ENCODE measurements around the gene KLF12. TPM values are rescaled to one million over a fixed set of nuclear protein-coding genes. Genes with fewer than 3 reads are reported as not detected.

The KLF12 gene
- polyA plus RNA-seq, 3 donors = 26.9 to 32.0 (median 27.1) TPM

- no peak for DNase-seq (ENCODE audit: low read depth in 3 of 3, low spot score in 2 of 3)
Observed at GRCh38 chr13:74104661-74105275, 29.4 kb downstream of the KLF12 start.

- no peak for DNase-seq (ENCODE audit: low read depth in 3 of 3, low spot score in 2 of 3)
Observed at GRCh38 chr13:74103970-74104555, 30.1 kb downstream of the KLF12 start.

- DNase-seq (ENCODE audit: low read depth in 3 of 3, low spot score in 2 of 3) = no peak
Observed at GRCh38 chr13:74103196-74103595, 31.0 kb downstream of the KLF12 start.

- DNase-seq (ENCODE audit: low read depth in 3 of 3, low spot score in 2 of 3) = no peak
Observed at GRCh38 chr13:74102691-74103090, 31.5 kb downstream of the KLF12 start.

- DNase-seq (ENCODE audit: low read depth in 3 of 3, low spot score in 2 of 3) = no peak
Observed at GRCh38 chr13:74101436-74101835, 32.8 kb downstream of the KLF12 start.

- no peak for DNase-seq (ENCODE audit: low read depth in 3 of 3, low spot score in 2 of 3)
Observed at GRCh38 chr13:74098077-74098476, 36.1 kb downstream of the KLF12 start.

GRCh38 chr13:74097116-74097515 is 37.1 kb downstream of the KLF12 start:
- DNase-seq (ENCODE audit: low read depth in 3 of 3, low spot score in 2 of 3) = no peak

- DNase-seq (ENCODE audit: low read depth in 3 of 3, low spot score in 2 of 3) = no peak
Observed at GRCh38 chr13:74093691-74094090, 40.5 kb downstream of the KLF12 start.

- no peak for DNase-seq (ENCODE audit: low read depth in 3 of 3, low spot score in 2 of 3)
Observed at GRCh38 chr13:74092711-74093110, 41.5 kb downstream of the KLF12 start.

- no peak for DNase-seq (ENCODE audit: low read depth in 3 of 3, low spot score in 2 of 3)
Observed at GRCh38 chr13:74090869-74091605, 43.2 kb downstream of the KLF12 start.

- no peak for DNase-seq (ENCODE audit: low read depth in 3 of 3, low spot score in 2 of 3)
Observed at GRCh38 chr13:74090397-74090796, 43.8 kb downstream of the KLF12 start.

- no peak for DNase-seq (ENCODE audit: low read depth in 3 of 3, low spot score in 2 of 3)
Observed at GRCh38 chr13:74087357-74087756, 46.8 kb downstream of the KLF12 start.
